Activated naive CD8-positive, alpha-beta T cell treated with anti-CD3 and anti-CD28 coated beads for 36 hours (primary cell): ENCODE measurements around the gene OTUD4. TPM values are rescaled to one million over a fixed set of nuclear protein-coding genes. Genes with fewer than 3 reads are reported as not detected.
A peak's percentile ranks its signal among the peaks of the same experiment; 100 is the strongest.
"Not testable (repeated sequence)": the region's sequence is repeated elsewhere in the genome, so short reads cannot be mapped to it uniquely, and the experiment has no call there.

Experiments
- DNase-seq: peaks from one replicate; pipeline ENCODE4 v3.0.0; 2021
- H3K27ac Mint-ChIP-seq: one replicate; pipeline ENCODE4 v1.8.0; 2022; ENCODE audit warnings: mild to moderate bottlenecking, moderate library complexity, mixed read lengths
- H3K27me3 Mint-ChIP-seq: one replicate; pipeline ENCODE4 v1.8.0; 2022; ENCODE audit warnings: mild to moderate bottlenecking, mixed read lengths
- H3K36me3 Mint-ChIP-seq: one replicate; pipeline ENCODE4 v1.8.0; 2021; ENCODE audit warnings: mild to moderate bottlenecking, mixed read lengths
- H3K4me1 Mint-ChIP-seq: one replicate; pipeline ENCODE4 v1.8.0; 2021; ENCODE audit warnings: mixed read lengths
- H3K4me3 Mint-ChIP-seq: one replicate; pipeline ENCODE4 v1.8.0; 2022; ENCODE audit warnings: mild to moderate bottlenecking, moderate library complexity, mixed read lengths
- H3K9me3 Mint-ChIP-seq: one replicate; pipeline ENCODE4 v1.8.0; 2022; ENCODE audit warnings: mixed read lengths
- total RNA-seq, 2 experiments: library from RNA; stranded (reverse); gene quantifications; one replicate each; pipeline ENCODE4 v1.2.3, GENCODE V29; 2021

OTUD4 gene
- total RNA-seq, 2 experiments from 2014 or later, result 54.5 to 59.0 TPM

GRCh38 chr4:145168581-145169187, 11.7 kb downstream of the OTUD4 start:
- H3K36me3 Mint-ChIP-seq, result peaks cover 37% of the 10 kb centered on the region
- DNase-seq, result no peak
- no peak overlapping the region for H3K4me3 Mint-ChIP-seq
- no peaks in the 10 kb centered on the region for H3K27me3 Mint-ChIP-seq
- peaks cover 15% of the 10 kb centered on the region for H3K4me1 Mint-ChIP-seq
- H3K9me3 Mint-ChIP-seq, result no peaks in the 10 kb centered on the region
- no peak overlapping the region for H3K27ac Mint-ChIP-seq

GRCh38 chr4:145167887-145168286, 12.5 kb downstream of the OTUD4 start:
- Mint-ChIP-seq H3K27me3 (no peaks in the 10 kb centered on the region), H3K36me3 (peaks cover 31% of the 10 kb centered on the region), H3K4me1 (peaks cover 12% of the 10 kb centered on the region), H3K4me3 (no peak overlapping the region), H3K9me3 (no peaks in the 10 kb centered on the region), H3K27ac (no peak overlapping the region)
- DNase-seq, result no peak

- no peak for DNase-seq
- H3K9me3 Mint-ChIP-seq, result no peaks in the 10 kb centered on the region
- H3K36me3 Mint-ChIP-seq, result peaks cover 17% of the 10 kb centered on the region
- H3K4me1 Mint-ChIP-seq, result peaks cover 7% of the 10 kb centered on the region
- no peak overlapping the region for H3K27ac Mint-ChIP-seq
- no peaks in the 10 kb centered on the region for H3K27me3 Mint-ChIP-seq
- no peak overlapping the region for H3K4me3 Mint-ChIP-seq
These were observed 18.8 kb downstream of the OTUD4 start for GRCh38 chr4:145161549-145161948.

- Mint-ChIP-seq H3K9me3 (no peaks in the 10 kb centered on the region), H3K27me3 (no peaks in the 10 kb centered on the region), H3K36me3 (peaks cover 27% of the 10 kb centered on the region), H3K4me3 (no peak overlapping the region), H3K27ac (no peak overlapping the region), H3K4me1 (peaks cover 13% of the 10 kb centered on the region)
- no peak for DNase-seq
These were observed 23.4 kb downstream of the OTUD4 start for GRCh38 chr4:145156986-145157385.

GRCh38 chr4:145155268-145155870, 25.0 kb downstream of the OTUD4 start:
- no peak overlapping the region for H3K4me3 Mint-ChIP-seq
- H3K36me3 Mint-ChIP-seq, result peaks cover 27% of the 10 kb centered on the region
- no peaks in the 10 kb centered on the region for H3K27me3 Mint-ChIP-seq
- H3K27ac Mint-ChIP-seq, result no peak overlapping the region
- H3K9me3 Mint-ChIP-seq, result no peaks in the 10 kb centered on the region
- H3K4me1 Mint-ChIP-seq, result peaks cover 13% of the 10 kb centered on the region
- no peak for DNase-seq

- no peak overlapping the region for H3K4me3 Mint-ChIP-seq
- no peak overlapping the region for H3K27ac Mint-ChIP-seq
These were observed 25.8 kb downstream of the OTUD4 start for GRCh38 chr4:145154573-145154972.

GRCh38 chr4:145153904-145154298, 26.5 kb downstream of the OTUD4 start:
- Mint-ChIP-seq H3K4me1 (peaks cover 12% of the 10 kb centered on the region), H3K4me3 (no peak overlapping the region), H3K36me3 (peaks cover 37% of the 10 kb centered on the region), H3K27ac (no peak overlapping the region), H3K27me3 (no peaks in the 10 kb centered on the region), H3K9me3 (no peaks in the 10 kb centered on the region)
- no peak for DNase-seq

More at GRCh38 chr4:145154573-145154972, 25.8 kb downstream of the OTUD4 start:
- no peak for DNase-seq
- H3K4me1 Mint-ChIP-seq, result peaks cover 14% of the 10 kb centered on the region
- no peaks in the 10 kb centered on the region for H3K27me3 Mint-ChIP-seq
- H3K9me3 Mint-ChIP-seq, result no peaks in the 10 kb centered on the region
- peaks cover 35% of the 10 kb centered on the region for H3K36me3 Mint-ChIP-seq

GRCh38 chr4:145153181-145153903, 27.0 kb downstream of the OTUD4 start:
- DNase-seq, result no peak
- H3K9me3 Mint-ChIP-seq, result no peaks in the 10 kb centered on the region
- H3K4me1 Mint-ChIP-seq, result peaks cover 12% of the 10 kb centered on the region
- H3K27ac Mint-ChIP-seq, result no peak overlapping the region
- peaks cover 38% of the 10 kb centered on the region for H3K36me3 Mint-ChIP-seq
- no peak overlapping the region for H3K4me3 Mint-ChIP-seq
- H3K27me3 Mint-ChIP-seq, result no peaks in the 10 kb centered on the region

GRCh38 chr4:145148980-145149379, 31.4 kb downstream of the OTUD4 start:
- Mint-ChIP-seq H3K4me1 (peaks cover 9% of the 10 kb centered on the region), H3K27ac (no peak overlapping the region), H3K27me3 (no peaks in the 10 kb centered on the region), H3K9me3 (no peaks in the 10 kb centered on the region), H3K36me3 (peaks cover 44% of the 10 kb centered on the region), H3K4me3 (no peak overlapping the region)
- no peak for DNase-seq

GRCh38 chr4:145136219-145136618, 44.2 kb downstream of the OTUD4 start:
- not testable (repeated sequence) for DNase-seq, H3K27ac Mint-ChIP-seq, H3K27me3 Mint-ChIP-seq, H3K4me3 Mint-ChIP-seq, H3K9me3 Mint-ChIP-seq
- Mint-ChIP-seq H3K4me1 (peaks cover 25% of the 10 kb centered on the region), H3K36me3 (peaks cover 42% of the 10 kb centered on the region)

- Mint-ChIP-seq H3K4me1 (peaks cover 35% of the 10 kb centered on the region), H3K9me3 (no peaks in the 10 kb centered on the region), H3K27me3 (no peaks in the 10 kb centered on the region), H3K27ac (peak overlapping the region; percentile 71), H3K4me3 (no peak overlapping the region), H3K36me3 (peaks cover 39% of the 10 kb centered on the region)
- DNase-seq, result no peak
These were observed 47.8 kb downstream of the OTUD4 start for GRCh38 chr4:145132511-145133098.

GRCh38 chr4:145131848-145132247, 48.5 kb downstream of the OTUD4 start:
- no peak for DNase-seq
- Mint-ChIP-seq H3K9me3 (no peaks in the 10 kb centered on the region), H3K27me3 (no peaks in the 10 kb centered on the region), H3K36me3 (peaks cover 35% of the 10 kb centered on the region), H3K4me3 (no peak overlapping the region), H3K27ac (peak overlapping the region; percentile 34), H3K4me1 (peaks cover 35% of the 10 kb centered on the region)

- Mint-ChIP-seq H3K4me1 (peaks cover 38% of the 10 kb centered on the region), H3K4me3 (no peak overlapping the region), H3K27ac (peak overlapping the region; percentile 81), H3K36me3 (peaks cover 45% of the 10 kb centered on the region), H3K27me3 (no peaks in the 10 kb centered on the region), H3K9me3 (no peaks in the 10 kb centered on the region)
- DNase-seq, result no peak
These were observed 49.5 kb downstream of the OTUD4 start for GRCh38 chr4:145130788-145131399.

GRCh38 chr4:145130130-145130529, 50.3 kb downstream of the OTUD4 start:
- Mint-ChIP-seq H3K9me3 (no peaks in the 10 kb centered on the region), H3K27ac (peak overlapping the region; percentile 81), H3K27me3 (no peaks in the 10 kb centered on the region), H3K4me1 (peaks cover 43% of the 10 kb centered on the region), H3K36me3 (peaks cover 48% of the 10 kb centered on the region), H3K4me3 (no peak overlapping the region)
- DNase-seq, result no peak

GRCh38 chr4:145125396-145125795, 55.0 kb downstream of the OTUD4 start:
- Mint-ChIP-seq H3K4me3 (no peak overlapping the region), H3K4me1 (peaks cover 20% of the 10 kb centered on the region), H3K27me3 (no peaks in the 10 kb centered on the region), H3K27ac (peak overlapping the region; percentile 61), H3K36me3 (peaks cover 38% of the 10 kb centered on the region), H3K9me3 (no peaks in the 10 kb centered on the region)
- DNase-seq, result no peak
